Endodermal cell (in vitro differentiated cells): Measurements from ENCODE around the gene TMEM243. TPM values are rescaled to one million over a fixed set of nuclear protein-coding genes. Genes with fewer than 3 reads are reported as not detected.

ENCODE experiments used
- DNase-seq: peaks from one replicate; pipeline ENCODE4 v3.0.0-alpha.2; 2017
- H3K27ac ChIP-seq: 2 replicates; pipeline ENCODE4 v1.5.1; 2013; ENCODE audit warnings: mild to moderate bottlenecking, low read depth, low read length, moderate library complexity
- H3K27me3 ChIP-seq: 2 replicates; pipeline ENCODE4 v1.6.1; 2013; ENCODE audit warnings: mild to moderate bottlenecking, low read length, moderate library complexity; ENCODE audit not compliant: insufficient read depth, control insufficient read depth, poor library complexity, severe bottlenecking
- H3K36me3 ChIP-seq: 2 replicates; pipeline ENCODE4 v1.7.0; 2013; ENCODE audit warnings: mild to moderate bottlenecking, low read length, moderate library complexity; ENCODE audit not compliant: control insufficient read depth, insufficient read depth
- H3K4me1 ChIP-seq: one replicate; pipeline ENCODE4 v1.7.0; 2013; ENCODE audit warnings: low read length; ENCODE audit not compliant: control insufficient read depth, insufficient read depth
- H3K4me3 ChIP-seq: 2 replicates; pipeline ENCODE4 v1.5.1; 2013; ENCODE audit warnings: mild to moderate bottlenecking, low read length, moderate library complexity
- H3K9ac ChIP-seq: 2 replicates; pipeline ENCODE4 v1.6.1; 2013; ENCODE audit warnings: mild to moderate bottlenecking, low read length, moderate library complexity; ENCODE audit not compliant: poor library complexity, severe bottlenecking; ENCODE audit errors: extremely low read depth
- H3K9me3 ChIP-seq: 2 replicates; pipeline ENCODE4 v1.6.1; 2013; ENCODE audit warnings: mild to moderate bottlenecking, low read length, moderate library complexity; ENCODE audit not compliant: control insufficient read depth
- H3K27ac Mint-ChIP-seq: 2 replicates; pipeline ENCODE4 v1.8.0; 2020; ENCODE audit warnings: mixed read lengths
- H3K27me3 Mint-ChIP-seq: 2 replicates; pipeline ENCODE4 v1.8.0; 2021; ENCODE audit warnings: mild to moderate bottlenecking, mixed read lengths; ENCODE audit not compliant: insufficient read depth
- H3K36me3 Mint-ChIP-seq: 2 replicates; pipeline ENCODE4 v1.8.0; 2020; ENCODE audit warnings: low read depth, mixed read lengths
- H3K4me1 Mint-ChIP-seq: 2 replicates; pipeline ENCODE4 v1.8.0; 2020; ENCODE audit warnings: mixed read lengths
- H3K4me3 Mint-ChIP-seq: 2 replicates; pipeline ENCODE4 v1.8.0; 2020; ENCODE audit warnings: mild to moderate bottlenecking, moderate library complexity, mixed read lengths
- H3K9me3 Mint-ChIP-seq: 2 replicates; pipeline ENCODE4 v1.8.0; 2020; ENCODE audit warnings: mild to moderate bottlenecking, mixed read lengths
- CTCF ChIP-seq: fragments of 200-600 bp; sonication (generic); conservative IDR thresholded peaks from 2 replicates; pipeline ENCODE4 v1.5.0; 2021; ENCODE audit warnings: antibody characterized with exemption, mild to moderate bottlenecking
- WGBS, 2 experiments: methylation state at CpG; one replicate each; pipeline versions ENCODE4 v1.1.5 to v1.1.7; 2013; ENCODE audit warnings: missing lambda C conversion rate in 2 of 2, mixed read lengths in 1 of 2; ENCODE audit not compliant: insufficient coverage in 1 of 2, insufficient read length in 1 of 2; 5-methylcytosine and 5-hydroxymethylcytosine counted together
- total RNA-seq, 2 donors: library from RNA; stranded (reverse); fragmentation: NEBNext Ultra II Directional in 1 of 2; extraction: Animal tissue kit (Norgen Biotek cat#: 25700) in 1 of 2; gene quantifications; 2 replicates in 1 of 2; 3 replicates in 1 of 2; pipeline ENCODE4 v1.2.1, GENCODE V29; 2021

Gene TMEM243
- total RNA-seq, 2 donors from 2014 or later, result 21.7 to 22.3 TPM

- H3K9me3 ChIP-seq, result peaks cover 56% of the 10 kb centered on the region
- H3K9me3 Mint-ChIP-seq, result peaks cover 42% of the 10 kb centered on the region
- peaks cover 81% of the 10 kb centered on the region for H3K36me3 Mint-ChIP-seq
Observed at GRCh38 chr7:87202705-87203104, 16.8 kb downstream of the TMEM243 start.

GRCh38 chr7:87202208-87202607 is 17.3 kb downstream of the TMEM243 start:
- TF ChIP-seq CTCF, result no peak
- H3K27ac ChIP-seq, result no peak overlapping the region
- no peak overlapping the region for H3K4me3 ChIP-seq
- H3K9me3 ChIP-seq, result peaks cover 56% of the 10 kb centered on the region
- H3K9me3 Mint-ChIP-seq, result peaks cover 40% of the 10 kb centered on the region
- H3K36me3 ChIP-seq, result peaks cover 65% of the 10 kb centered on the region
- no peaks in the 10 kb centered on the region for H3K27me3 ChIP-seq
- DNase-seq, result no peak
- H3K4me1 Mint-ChIP-seq, result no peaks in the 10 kb centered on the region
- no peak overlapping the region for H3K4me3 Mint-ChIP-seq
- H3K27ac Mint-ChIP-seq, result no peak overlapping the region
- WGBS, 2 experiments, result 92 to 100% methylated on average over 1 of the region's 1 CpG
- H3K9ac ChIP-seq, result no peak overlapping the region
- H3K4me1 ChIP-seq, result no peaks in the 10 kb centered on the region
- H3K27me3 Mint-ChIP-seq, result no peaks in the 10 kb centered on the region
- H3K36me3 Mint-ChIP-seq, result peaks cover 83% of the 10 kb centered on the region

More at GRCh38 chr7:87202705-87203104, 16.8 kb downstream of the TMEM243 start:
- H3K4me1 ChIP-seq, result no peaks in the 10 kb centered on the region
- Mint-ChIP-seq H3K27me3 (no peaks in the 10 kb centered on the region), H3K27ac (no peak overlapping the region), H3K4me1 (no peaks in the 10 kb centered on the region), H3K4me3 (no peak overlapping the region)
- no peak overlapping the region for H3K4me3 ChIP-seq
- WGBS, 2 experiments, result 96% methylated on average over 2 of the region's 2 CpGs
- H3K27me3 ChIP-seq, result no peaks in the 10 kb centered on the region
- no peak for DNase-seq
- TF ChIP-seq CTCF, result no peak
- peaks cover 60% of the 10 kb centered on the region for H3K36me3 ChIP-seq
- H3K27ac ChIP-seq, result no peak overlapping the region
- no peak overlapping the region for H3K9ac ChIP-seq

- peaks cover 33% of the 10 kb centered on the region for H3K9me3 ChIP-seq
- H3K36me3 ChIP-seq, result peaks cover 86% of the 10 kb centered on the region
- TF ChIP-seq CTCF, result no peak
- no peak overlapping the region for H3K4me3 ChIP-seq
- no peak for DNase-seq
- peaks cover 20% of the 10 kb centered on the region for H3K9me3 Mint-ChIP-seq
- H3K36me3 Mint-ChIP-seq, result peaks cover 80% of the 10 kb centered on the region
- H3K4me1 ChIP-seq, result no peaks in the 10 kb centered on the region
- H3K27ac Mint-ChIP-seq, result peak overlapping the region; percentile 10
- no peak overlapping the region for H3K9ac ChIP-seq
- H3K27me3 ChIP-seq, result no peaks in the 10 kb centered on the region
- H3K27me3 Mint-ChIP-seq, result no peaks in the 10 kb centered on the region
- WGBS, 2 experiments, result 93 to 98% methylated on average over 5 to 6 of the region's 6 CpGs
- H3K4me3 Mint-ChIP-seq, result no peak overlapping the region
- no peak overlapping the region for H3K27ac ChIP-seq
- no peaks in the 10 kb centered on the region for H3K4me1 Mint-ChIP-seq
Observed at GRCh38 chr7:87199700-87200450, 19.7 kb downstream of the TMEM243 start.
